SK-N-SH (cell line): Measurements from ENCODE around the gene DNAJC21.

Experiments used
- GATA2 ChIP-seq: sonication (generic); formaldehyde crosslinking; IDR thresholded peaks from 2 replicates; pipeline ENCODE4 v1.5.0; 2020; ENCODE audit warnings: mild to moderate bottlenecking, missing genetic modification reagents
- TF ChIP-seq, protein P1 (sequence below): fragments of 200-600 bp; sonication (generic); IDR thresholded peaks from 2 replicates; pipeline ENCODE4 v1.6.1; 2017; ENCODE audit warnings: antibody characterized with exemption, mild to moderate bottlenecking, moderate library complexity

- TF ChIP-seq GATA2 = no peak
- TF ChIP-seq, protein P1, sequence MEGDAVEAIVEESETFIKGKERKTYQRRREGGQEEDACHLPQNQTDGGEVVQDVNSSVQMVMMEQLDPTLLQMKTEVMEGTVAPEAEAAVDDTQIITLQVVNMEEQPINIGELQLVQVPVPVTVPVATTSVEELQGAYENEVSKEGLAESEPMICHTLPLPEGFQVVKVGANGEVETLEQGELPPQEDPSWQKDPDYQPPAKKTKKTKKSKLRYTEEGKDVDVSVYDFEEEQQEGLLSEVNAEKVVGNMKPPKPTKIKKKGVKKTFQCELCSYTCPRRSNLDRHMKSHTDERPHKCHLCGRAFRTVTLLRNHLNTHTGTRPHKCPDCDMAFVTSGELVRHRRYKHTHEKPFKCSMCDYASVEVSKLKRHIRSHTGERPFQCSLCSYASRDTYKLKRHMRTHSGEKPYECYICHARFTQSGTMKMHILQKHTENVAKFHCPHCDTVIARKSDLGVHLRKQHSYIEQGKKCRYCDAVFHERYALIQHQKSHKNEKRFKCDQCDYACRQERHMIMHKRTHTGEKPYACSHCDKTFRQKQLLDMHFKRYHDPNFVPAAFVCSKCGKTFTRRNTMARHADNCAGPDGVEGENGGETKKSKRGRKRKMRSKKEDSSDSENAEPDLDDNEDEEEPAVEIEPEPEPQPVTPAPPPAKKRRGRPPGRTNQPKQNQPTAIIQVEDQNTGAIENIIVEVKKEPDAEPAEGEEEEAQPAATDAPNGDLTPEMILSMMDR = no peak
Observed at GRCh38 chr5:34978681-34979080, 49.3 kb downstream of the DNAJC21 start.
